ENCODE results near the gene ANKRD36.
"Not testable (repeated sequence)": the region's sequence is repeated elsewhere in the genome, so short reads cannot be mapped to it uniquely, and the experiment has no call there.

GRCh38 chr2:97066030-97066429, 46.9 kb upstream of the ANKRD36 start:
- TF ChIP-seq CTCF (IDR thresholded peaks at IDR 0.05); POLR2A (IDR thresholded peaks at IDR 0.05); EP300 (IDR thresholded peaks at IDR 0.05; ENCODE audit: low read depth): not testable (repeated sequence)

All from transverse colon (tissue), 3 donors.